Right ventricle myocardium superior (tissue), 1 donor: ENCODE results near the gene ITPRIPL2. TPM values are rescaled to one million over a fixed set of nuclear protein-coding genes. Genes with fewer than 3 reads are reported as not detected.

Experiments used
- ATAC-seq: fragments of 200-7000 bp; cut with Tn5 transposase; one replicate; pipeline ENCODE4 v1.9.1; 2020; ENCODE audit warnings: mild to moderate bottlenecking; ENCODE audit not compliant: poor library complexity
- DNase-seq: peaks from one replicate; pipeline ENCODE4 v3.0.0-alpha.2; 2020
- intact Hi-C: fragments of 100-400 bp; cut with DNase I; formaldehyde crosslinking; loops from one replicate; pipeline ENCODE4 v1.11.2; 2022
- total RNA-seq: library from RNA; stranded (reverse); fragmentation: NEBNext Ultra II Directional; extraction: Animal tissue kit (Norgen Biotek cat#: 25700); gene quantifications from one replicate; pipeline ENCODE4 v1.2.1, GENCODE V29; 2021
- donor health status: DM: no; HTN: yes; CAD: no; lungs with severe emphysema.

Gene ITPRIPL2
- total RNA-seq, 1 donor from 2014 or later, result 15.7 TPM

GRCh38 chr16:19164285-19164684 lies 50.5 kb downstream of the ITPRIPL2 start:
- DNase-seq (no peak), ATAC-seq (no peak)
- intact Hi-C loops, result loop anchor here (10.0 kb wide), 1 partner anchor 79 kb away; no protein-coding TSS in a partner anchor

GRCh38 chr16:19165101-19165500 lies 51.3 kb downstream of the ITPRIPL2 start:
- DNase-seq (no peak), ATAC-seq (no peak)
- intact Hi-C loops, result loop anchor here (10.0 kb wide), 1 partner anchor 80 kb away; no protein-coding TSS in a partner anchor

GRCh38 chr16:19166500-19166899 lies 52.7 kb downstream of the ITPRIPL2 start:
- DNase-seq, result no peak
- ATAC-seq, result no peak
- intact Hi-C loops, result loop anchor here (10.0 kb wide), 1 partner anchor 82 kb away; no protein-coding TSS in a partner anchor

- peak; percentile 78 for DNase-seq
- peak; percentile 95 for ATAC-seq
- intact Hi-C loops, result loop anchor here (10.0 kb wide), 1 partner anchor 83 kb away; no protein-coding TSS in a partner anchor
Observed at GRCh38 chr16:19167710-19168370, 54.1 kb downstream of the ITPRIPL2 start, which contains the start of gene SYT17. Gene SYT17 (plus strand): TSS chr16:19168240. CDS start chr16:19168647, 407 bp downstream.

GRCh38 chr16:19168371-19169081 lies 54.8 kb downstream of the ITPRIPL2 start:
- DNase-seq (peak; percentile 47), ATAC-seq (peak; percentile 52)
- intact Hi-C loops, result loop anchor here (10.0 kb wide), 1 partner anchor 84 kb away; no protein-coding TSS in a partner anchor

- ATAC-seq, result no peak
- no peak for DNase-seq
- intact Hi-C loops, result loop anchor here (10.0 kb wide), 1 partner anchor 84 kb away; no protein-coding TSS in a partner anchor
Observed at GRCh38 chr16:19169082-19169639, 55.4 kb downstream of the ITPRIPL2 start.

- no peak for ATAC-seq
- intact Hi-C loops, result no loop called here
- DNase-seq, result no peak
Observed at GRCh38 chr16:19170043-19170655, 56.4 kb downstream of the ITPRIPL2 start.

Other genes with a start within 250 kb of the ITPRIPL2 start
- gene SMG1, start 187.6 kb upstream of the ITPRIPL2 start, total RNA-seq, result 39.3 TPM
- 0.67 TPM for gene TMC7, start 130.0 kb upstream of the ITPRIPL2 start, total RNA-seq
- 39.4 TPM for gene COQ7, start 46.4 kb upstream of the ITPRIPL2 start, total RNA-seq
- 0.54 TPM for gene SYT17, start 54.3 kb downstream of the ITPRIPL2 start, total RNA-seq
- gene CLEC19A, start 171.8 kb downstream of the ITPRIPL2 start, total RNA-seq, result not detected